Ishikawa (cell line): ENCODE data around the gene TPM3.
A peak's percentile ranks its signal among the peaks of the same experiment; 100 is the strongest.

Source experiments
- CEBPB ChIP-seq: IDR thresholded peaks from 2 replicates; pipeline ENCODE4 v1.6.1; 2012
- CREB1 ChIP-seq: IDR thresholded peaks from 2 replicates; pipeline ENCODE4 v1.6.1; 2012; ENCODE audit warnings: low read depth
- EGR1 ChIP-seq: IDR thresholded peaks from 2 replicates; pipeline ENCODE4 v1.6.1; 2012
- EP300 ChIP-seq: IDR thresholded peaks from 2 replicates; pipeline ENCODE4 v1.6.1; 2012; ENCODE audit warnings: borderline replicate concordance
- FOXM1 ChIP-seq: IDR thresholded peaks from 2 replicates; pipeline ENCODE4 v1.6.1; 2012; ENCODE audit warnings: low read depth, borderline replicate concordance
- NFIC ChIP-seq: IDR thresholded peaks from 2 replicates; pipeline ENCODE4 v1.6.1; 2012
- RAD21 ChIP-seq: IDR thresholded peaks from 2 replicates; pipeline ENCODE4 v1.6.1; 2012; ENCODE audit warnings: low read depth
- TAF1 ChIP-seq: IDR thresholded peaks from 2 replicates; pipeline ENCODE4 v1.6.1; 2012; ENCODE audit warnings: low read depth, mild to moderate bottlenecking
- TCF12 ChIP-seq: IDR thresholded peaks from 2 replicates; pipeline ENCODE4 v1.6.1; 2012; ENCODE audit warnings: low read depth
- TEAD4 ChIP-seq: IDR thresholded peaks from 2 replicates; pipeline ENCODE4 v1.6.1; 2012
- YY1 ChIP-seq: IDR thresholded peaks from 2 replicates; pipeline ENCODE4 v1.6.1; 2012; ENCODE audit warnings: low read depth
- ZBTB7A ChIP-seq: IDR thresholded peaks from 2 replicates; pipeline ENCODE4 v1.6.1; 2012; ENCODE audit warnings: low read depth
- TF ChIP-seq, protein P1 (sequence below): IDR thresholded peaks from 2 replicates; pipeline ENCODE4 v1.6.1; 2012
- TF ChIP-seq, protein P2 (sequence below): IDR thresholded peaks from 2 replicates; pipeline ENCODE4 v1.6.1; 2012
- TF ChIP-seq, protein P3 (sequence below): IDR thresholded peaks from 2 replicates; pipeline ENCODE4 v1.6.1; 2012; ENCODE audit warnings: low read depth, mild to moderate bottlenecking

The TPM3 gene

DNA sequence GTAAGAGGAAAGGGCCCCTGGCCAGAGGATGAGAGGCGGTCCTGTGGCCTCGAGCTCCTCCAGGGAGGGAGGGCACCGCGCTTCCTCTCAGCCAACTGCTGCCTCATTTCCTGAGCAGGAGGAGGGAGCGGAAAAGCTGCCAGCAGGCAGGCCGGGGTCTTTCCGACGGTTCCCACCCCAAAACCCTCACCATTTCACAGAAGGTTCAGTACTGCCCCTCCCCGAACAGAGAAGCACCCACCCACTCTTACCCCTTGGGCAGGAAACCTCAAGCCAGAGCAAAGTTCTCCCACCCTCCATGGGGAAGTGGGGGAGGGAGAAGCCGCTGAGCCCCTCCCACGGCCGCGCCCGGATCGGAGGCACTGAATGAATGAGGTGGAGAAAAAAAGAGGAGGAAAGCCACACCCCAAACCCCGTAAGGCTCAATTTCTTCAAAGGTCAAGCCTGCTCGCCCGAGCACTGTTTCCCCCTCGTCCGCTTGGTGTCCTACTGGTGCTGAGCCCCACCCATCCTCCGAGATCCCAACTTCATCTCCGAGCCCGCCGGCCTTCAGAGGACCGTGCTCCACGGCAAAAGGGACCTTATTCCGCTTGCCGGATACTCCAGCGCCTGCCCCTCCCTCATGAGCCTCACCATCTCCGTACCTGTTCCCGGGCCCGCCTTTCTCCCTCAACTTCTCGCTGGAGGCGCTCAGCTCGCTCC, 9.4 kb downstream of the TPM3 start:
- TF ChIP-seq, protein P1, sequence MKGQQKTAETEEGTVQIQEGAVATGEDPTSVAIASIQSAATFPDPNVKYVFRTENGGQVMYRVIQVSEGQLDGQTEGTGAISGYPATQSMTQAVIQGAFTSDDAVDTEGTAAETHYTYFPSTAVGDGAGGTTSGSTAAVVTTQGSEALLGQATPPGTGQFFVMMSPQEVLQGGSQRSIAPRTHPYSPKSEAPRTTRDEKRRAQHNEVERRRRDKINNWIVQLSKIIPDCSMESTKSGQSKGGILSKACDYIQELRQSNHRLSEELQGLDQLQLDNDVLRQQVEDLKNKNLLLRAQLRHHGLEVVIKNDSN: no peak
- TF ChIP-seq CEBPB: no peak
- 0 out of 2 replicates have a peak, but pooled peaks have one; percentile 77 for TF ChIP-seq ZBTB7A
- no peak for TF ChIP-seq YY1
- no peak; the same call in 1 of the 2 replicates for TF ChIP-seq NFIC

DNA sequence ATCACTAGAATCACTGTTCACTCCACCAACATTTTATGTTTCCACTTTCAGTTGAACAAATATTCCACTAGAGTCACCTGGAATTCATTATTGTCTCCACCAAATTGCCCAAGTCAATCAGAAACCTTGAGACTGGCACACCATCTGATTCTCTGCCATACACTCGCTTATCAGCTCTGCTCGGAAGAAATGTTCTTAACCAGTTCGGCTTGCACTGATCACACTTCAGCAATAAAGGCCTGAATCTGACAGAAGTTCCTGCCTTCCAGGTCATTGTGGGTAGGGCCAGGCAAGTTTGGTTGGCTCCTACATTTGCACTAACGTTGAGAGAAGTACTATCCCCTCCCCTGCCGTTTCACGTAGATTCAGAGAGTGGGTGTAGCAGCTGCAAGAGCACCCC, 10.0 kb downstream of the TPM3 start:
- TF ChIP-seq CREB1 (no peak), FOXM1 (no peak), EGR1 (no peak), ZBTB7A (no peak), TCF12 (no peak), EP300 (no peak)
- TF ChIP-seq, protein P1: no peak

DNA sequence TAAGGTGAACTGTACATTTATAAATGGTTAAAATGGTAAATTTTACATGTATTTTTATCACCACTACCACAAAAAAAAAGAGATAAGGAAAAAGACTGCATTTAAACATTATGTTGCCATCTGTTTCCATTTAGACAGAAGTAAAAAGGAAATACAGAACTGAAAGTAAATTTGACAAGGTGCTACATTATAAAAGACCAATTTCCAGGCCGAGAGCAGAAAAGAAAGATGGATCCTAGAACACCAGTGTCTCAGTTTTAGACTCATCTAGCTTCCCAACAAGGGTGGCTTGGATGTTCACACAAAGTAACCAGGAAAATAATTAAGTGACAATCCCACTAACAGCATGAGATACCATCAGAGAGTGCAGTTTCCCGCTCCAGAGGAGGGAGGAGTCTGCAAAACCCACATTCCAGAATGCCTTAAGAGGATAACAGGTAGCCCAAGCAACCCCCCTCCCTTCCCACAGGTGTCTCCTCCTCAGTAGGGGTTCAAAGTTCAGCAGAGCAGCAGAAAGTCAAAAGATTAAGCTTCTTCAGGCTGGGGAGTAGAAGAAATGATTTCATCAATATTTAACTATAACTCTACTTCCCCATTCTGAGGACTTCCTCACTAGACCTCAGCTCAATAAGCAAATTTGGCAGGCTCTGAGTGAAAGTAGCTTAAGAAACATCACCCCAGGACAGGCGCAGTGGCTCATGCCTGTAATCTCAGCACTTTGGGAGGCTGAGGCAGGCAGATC, 11.8 kb downstream of the TPM3 start:
- no peak for TF ChIP-seq FOXM1
- TF ChIP-seq TAF1: no peak
- TF ChIP-seq EGR1: no peak

DNA sequence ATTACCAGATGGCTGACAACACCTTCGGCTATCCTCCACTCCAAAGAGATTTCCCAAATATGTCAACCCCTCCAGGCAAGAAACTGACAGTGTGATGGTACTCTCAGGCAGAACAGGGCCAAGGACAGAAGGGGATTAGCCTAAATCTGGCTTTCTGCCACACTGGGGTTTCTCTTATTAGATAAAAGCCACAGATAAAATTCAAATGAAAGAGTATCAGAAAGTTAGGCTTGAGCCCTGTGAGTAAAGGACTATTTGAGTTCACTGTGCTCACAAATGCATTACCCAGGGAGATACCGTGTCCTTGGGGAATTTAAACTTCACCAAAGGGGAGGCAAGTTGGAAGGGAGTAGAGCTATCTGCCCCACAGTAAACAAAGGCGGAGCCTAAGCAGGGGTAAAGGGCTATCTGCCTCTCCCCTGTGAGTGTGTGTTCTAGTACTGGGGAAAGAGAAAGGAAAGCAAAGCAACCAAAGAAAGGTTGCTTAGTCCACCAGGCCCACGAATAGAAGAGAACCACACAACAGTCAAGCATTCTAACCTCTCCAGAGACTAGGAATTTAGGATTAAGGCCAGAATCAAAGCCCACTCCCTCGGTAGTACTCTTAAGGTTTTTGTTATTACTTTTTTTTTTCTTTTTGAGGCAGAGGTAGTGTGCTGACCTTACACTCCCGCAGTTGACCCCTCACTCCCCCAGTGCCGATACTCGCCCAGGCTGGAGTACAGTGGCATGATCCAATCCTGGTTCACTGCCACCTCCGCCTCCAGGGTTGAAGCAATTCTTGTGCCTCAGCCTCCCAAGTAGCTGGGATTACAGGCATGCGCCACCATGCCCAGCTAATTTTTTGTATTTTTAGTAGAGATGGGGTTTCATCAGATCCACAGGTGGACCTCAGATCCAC, 12.7 kb downstream of the TPM3 start:
- TF ChIP-seq ZBTB7A: no peak

DNA sequence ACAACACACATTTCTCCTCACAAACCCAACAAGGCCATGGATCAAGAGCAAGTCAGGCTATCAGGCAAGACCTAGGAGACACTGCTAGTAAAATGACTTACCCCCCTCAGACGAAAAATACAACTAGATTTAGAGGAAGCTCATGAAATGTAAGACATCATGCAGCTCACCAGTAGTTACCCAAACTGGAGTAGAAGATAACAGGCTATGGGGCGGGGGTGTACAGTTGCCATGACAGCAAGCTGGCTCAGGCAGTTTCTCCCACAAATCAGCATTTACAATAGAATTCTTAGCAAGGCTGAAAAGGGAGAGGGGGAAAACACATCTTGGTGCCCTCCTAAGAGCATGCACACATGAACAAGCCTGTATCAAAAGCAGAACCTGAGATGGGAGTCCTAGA, 13.9 kb downstream of the TPM3 start:
- TF ChIP-seq ZBTB7A: no peak
- no peak for TF ChIP-seq CREB1
- TF ChIP-seq EGR1: no peak

DNA sequence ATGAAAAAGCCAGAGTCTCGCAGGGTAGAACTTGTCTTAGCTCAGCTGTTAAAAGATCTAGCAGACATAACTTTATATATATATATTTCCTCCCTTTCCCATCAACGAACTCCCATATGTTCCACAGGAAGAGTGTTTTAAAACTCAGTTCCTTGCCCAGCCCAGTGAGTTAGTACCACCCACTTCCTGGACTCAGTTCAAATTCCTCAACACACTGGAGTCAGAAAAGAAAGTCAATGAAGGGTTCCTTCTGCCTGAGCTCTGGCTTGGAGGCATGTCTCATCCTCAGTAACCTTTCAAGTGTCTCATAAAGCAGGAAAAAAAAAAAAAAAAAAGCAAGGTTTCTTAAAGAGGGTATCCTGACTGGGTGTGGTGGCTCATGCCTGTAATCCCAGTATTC, 15.6 kb downstream of the TPM3 start:
- TF ChIP-seq CREB1 (no peak), NFIC (no peak), RAD21 (no peak), TCF12 (no peak), ZBTB7A (no peak), FOXM1 (no peak), CEBPB (no peak), EP300 (no peak)
- TF ChIP-seq, protein P1: no peak
- TF ChIP-seq, protein P2, sequence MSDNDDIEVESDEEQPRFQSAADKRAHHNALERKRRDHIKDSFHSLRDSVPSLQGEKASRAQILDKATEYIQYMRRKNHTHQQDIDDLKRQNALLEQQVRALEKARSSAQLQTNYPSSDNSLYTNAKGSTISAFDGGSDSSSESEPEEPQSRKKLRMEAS: no peak

DNA sequence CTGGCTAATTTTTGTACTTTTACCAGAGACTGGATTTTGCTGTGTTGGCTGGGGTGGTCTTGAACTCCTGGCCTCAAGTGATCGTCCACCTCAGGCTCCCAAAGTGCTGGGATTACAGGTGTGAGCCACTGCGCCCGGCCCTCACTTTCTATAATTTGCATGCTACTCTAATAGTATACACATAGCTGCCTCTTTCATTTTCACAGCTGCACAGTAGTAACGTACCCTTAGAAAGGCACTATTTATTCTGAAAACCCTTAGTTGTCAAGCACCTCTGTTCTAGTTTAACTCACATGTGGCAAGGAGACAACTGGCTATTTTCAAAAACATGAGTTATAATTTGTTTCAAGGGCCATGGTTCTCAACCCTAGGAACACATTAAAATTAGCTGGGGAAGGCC, 17.2 kb downstream of the TPM3 start:
- TF ChIP-seq FOXM1 (no peak), EP300 (no peak)
- TF ChIP-seq, protein P1: no peak

DNA sequence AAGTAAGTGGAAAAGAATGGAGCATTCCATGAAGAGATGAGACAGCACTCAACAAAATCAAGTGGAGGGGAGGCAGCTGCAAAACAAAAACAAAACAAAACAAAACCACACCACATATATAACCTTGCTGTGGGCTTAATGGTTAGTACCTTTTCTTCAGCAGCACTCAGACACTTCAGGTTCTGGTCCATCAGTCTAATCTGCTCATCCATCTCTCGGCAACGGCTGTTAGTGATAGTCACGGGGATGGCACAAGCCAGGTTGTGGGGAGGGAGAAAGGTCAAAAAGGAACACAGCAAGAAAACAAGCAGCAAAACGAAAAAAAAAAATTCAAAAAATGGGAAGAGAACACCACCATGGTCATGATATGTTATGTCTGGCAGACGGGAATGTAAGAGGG, 20.0 kb downstream of the TPM3 start:
- TF ChIP-seq, protein P1: no peak
- TF ChIP-seq TEAD4 (no peak), FOXM1 (no peak), ZBTB7A (no peak), EP300 (no peak), CEBPB (no peak), YY1 (no peak), RAD21 (no peak), EGR1 (no peak), CREB1 (no peak)
- TF ChIP-seq, protein P3, sequence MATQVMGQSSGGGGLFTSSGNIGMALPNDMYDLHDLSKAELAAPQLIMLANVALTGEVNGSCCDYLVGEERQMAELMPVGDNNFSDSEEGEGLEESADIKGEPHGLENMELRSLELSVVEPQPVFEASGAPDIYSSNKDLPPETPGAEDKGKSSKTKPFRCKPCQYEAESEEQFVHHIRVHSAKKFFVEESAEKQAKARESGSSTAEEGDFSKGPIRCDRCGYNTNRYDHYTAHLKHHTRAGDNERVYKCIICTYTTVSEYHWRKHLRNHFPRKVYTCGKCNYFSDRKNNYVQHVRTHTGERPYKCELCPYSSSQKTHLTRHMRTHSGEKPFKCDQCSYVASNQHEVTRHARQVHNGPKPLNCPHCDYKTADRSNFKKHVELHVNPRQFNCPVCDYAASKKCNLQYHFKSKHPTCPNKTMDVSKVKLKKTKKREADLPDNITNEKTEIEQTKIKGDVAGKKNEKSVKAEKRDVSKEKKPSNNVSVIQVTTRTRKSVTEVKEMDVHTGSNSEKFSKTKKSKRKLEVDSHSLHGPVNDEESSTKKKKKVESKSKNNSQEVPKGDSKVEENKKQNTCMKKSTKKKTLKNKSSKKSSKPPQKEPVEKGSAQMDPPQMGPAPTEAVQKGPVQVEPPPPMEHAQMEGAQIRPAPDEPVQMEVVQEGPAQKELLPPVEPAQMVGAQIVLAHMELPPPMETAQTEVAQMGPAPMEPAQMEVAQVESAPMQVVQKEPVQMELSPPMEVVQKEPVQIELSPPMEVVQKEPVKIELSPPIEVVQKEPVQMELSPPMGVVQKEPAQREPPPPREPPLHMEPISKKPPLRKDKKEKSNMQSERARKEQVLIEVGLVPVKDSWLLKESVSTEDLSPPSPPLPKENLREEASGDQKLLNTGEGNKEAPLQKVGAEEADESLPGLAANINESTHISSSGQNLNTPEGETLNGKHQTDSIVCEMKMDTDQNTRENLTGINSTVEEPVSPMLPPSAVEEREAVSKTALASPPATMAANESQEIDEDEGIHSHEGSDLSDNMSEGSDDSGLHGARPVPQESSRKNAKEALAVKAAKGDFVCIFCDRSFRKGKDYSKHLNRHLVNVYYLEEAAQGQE: no peak
